Ramos (cell line): ENCODE data around the gene EVI5.

ENCODE experiments used
- in situ Hi-C: fragments of 300-500 bp; cut with MboI; formaldehyde crosslinking; loops from one replicate; pipeline ENCODE4 v1.14.3; 2022; ENCODE audit warnings: low sequenced_read_pairs; ENCODE audit not compliant: unreplicated experiment

Gene EVI5

GRCh38 chr1:92476071-92476631, 308.8 kb downstream of the EVI5 start:
- in situ Hi-C loops = no loop called here

GRCh38 chr1:92475029-92475428, 309.9 kb downstream of the EVI5 start:
- in situ Hi-C loops = no loop called here

GRCh38 chr1:92473781-92474495, 311.0 kb downstream of the EVI5 start:
- in situ Hi-C loops = no loop called here

GRCh38 chr1:92470216-92470615, 314.7 kb downstream of the EVI5 start:
- in situ Hi-C loops = no loop called here

- in situ Hi-C loops = no loop called here
Observed at GRCh38 chr1:92466683-92467352, 318.1 kb downstream of the EVI5 start.

GRCh38 chr1:92465256-92465647, 319.7 kb downstream of the EVI5 start:
- in situ Hi-C loops = no loop called here

GRCh38 chr1:92464588-92465255, 320.2 kb downstream of the EVI5 start:
- in situ Hi-C loops = no loop called here

- in situ Hi-C loops = no loop called here
Observed at GRCh38 chr1:92461364-92462097, 323.4 kb downstream of the EVI5 start.

GRCh38 chr1:92459871-92460320, 325.0 kb downstream of the EVI5 start:
- in situ Hi-C loops = no loop called here
